ENCODE measurements around the gene BANK1.

Gene BANK1

DNA sequence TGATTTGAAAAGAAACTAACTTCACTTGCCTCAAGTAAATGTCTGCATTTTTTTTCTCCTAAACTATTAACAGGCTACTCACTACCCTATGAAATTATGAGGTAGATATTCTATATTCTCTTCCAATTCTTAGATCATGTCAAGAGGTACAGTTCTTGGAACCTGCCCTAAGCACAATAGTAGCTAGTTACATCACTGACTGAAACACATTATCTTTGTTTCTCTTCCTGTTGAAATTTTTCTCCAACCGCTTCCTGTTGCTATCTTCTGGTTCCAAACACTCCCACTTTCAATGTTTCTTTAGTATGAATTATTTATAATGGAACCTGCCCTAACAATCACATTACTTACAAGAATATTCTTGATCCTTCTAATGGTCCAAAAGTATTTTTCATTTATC is 5.0 kb upstream of the BANK1 start:
- H3K27me3 ChIP-seq (ENCODE audit: low read depth, low read length) = no peaks in the 10 kb centered on the region
- H3K4me3 ChIP-seq (ENCODE audit: low read depth in 1 of 2, low read length in 2 of 2) = no peak overlapping the region
- no peaks in the 10 kb centered on the region for H3K4me1 ChIP-seq (ENCODE audit: control insufficient read depth in 1 of 2, insufficient read depth in 2 of 2, low read length in 2 of 2)
- no peaks in the 10 kb centered on the region for H3K36me3 ChIP-seq (ENCODE audit: control insufficient read depth in 1 of 2, insufficient read depth in 2 of 2, low read length in 2 of 2)
- no peaks in the 10 kb centered on the region for H3K9me3 ChIP-seq (ENCODE audit: control insufficient read depth in 1 of 2, low read length in 2 of 2)
- H3K27ac ChIP-seq (ENCODE audit: low read length) = no peak overlapping the region

DNA sequence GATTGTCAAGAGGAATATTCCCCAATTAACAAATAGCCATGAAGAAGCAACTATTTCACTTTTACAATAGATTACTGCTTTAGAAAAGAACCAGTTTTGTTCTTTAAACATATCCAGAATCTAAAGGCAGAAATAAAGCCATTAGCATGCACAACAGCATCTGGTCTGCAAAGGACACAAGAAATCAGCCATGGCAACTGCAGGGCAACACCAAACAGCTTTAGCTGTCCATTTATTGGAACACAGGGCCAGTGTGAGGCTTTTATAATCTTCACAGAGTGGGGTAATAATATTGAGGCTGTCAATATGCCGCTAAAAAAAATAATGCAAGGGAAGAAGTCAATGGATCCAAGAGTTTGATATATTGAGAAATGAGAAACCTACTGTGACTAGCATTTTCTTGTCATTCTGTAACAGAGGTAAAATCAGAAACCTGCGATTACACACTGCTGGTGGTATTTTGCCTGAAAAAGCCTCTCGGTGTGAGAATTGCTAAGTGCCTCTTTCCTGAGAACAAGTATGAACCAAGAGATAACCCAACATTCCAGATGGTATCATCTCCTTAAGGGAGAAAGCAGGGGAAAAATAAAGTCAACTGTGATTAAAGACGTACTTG is 2.7 kb upstream of the BANK1 start:
- no peaks in the 10 kb centered on the region for H3K27me3 ChIP-seq (ENCODE audit: low read depth, low read length)
- H3K36me3 ChIP-seq (ENCODE audit: control insufficient read depth in 1 of 2, insufficient read depth in 2 of 2, low read length in 2 of 2) = no peaks in the 10 kb centered on the region
- H3K9me3 ChIP-seq (ENCODE audit: control insufficient read depth in 1 of 2, low read length in 2 of 2) = no peaks in the 10 kb centered on the region
- no peaks in the 10 kb centered on the region for H3K4me1 ChIP-seq (ENCODE audit: control insufficient read depth in 1 of 2, insufficient read depth in 2 of 2, low read length in 2 of 2)
- H3K4me3 ChIP-seq (ENCODE audit: low read depth in 1 of 2, low read length in 2 of 2) = no peak overlapping the region
- H3K27ac ChIP-seq (ENCODE audit: low read length) = no peak overlapping the region

DNA sequence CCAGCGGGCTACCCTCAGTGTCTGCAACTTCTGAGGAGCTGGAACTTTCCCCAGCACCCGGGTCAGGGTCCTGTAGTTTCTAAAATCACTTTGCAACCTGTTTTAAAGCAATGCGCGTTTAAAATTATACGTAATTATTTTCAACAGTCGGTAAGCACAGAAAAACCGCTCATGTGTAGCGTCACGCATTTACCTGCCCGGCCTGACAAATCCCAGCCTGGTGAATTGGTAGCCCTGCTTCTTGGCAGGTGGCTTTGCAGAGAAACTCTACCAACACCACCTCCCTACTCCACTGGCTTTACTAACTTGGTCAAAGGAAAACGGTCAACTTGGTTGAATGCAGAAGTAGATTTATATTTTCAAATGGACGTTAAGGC is 640 bp downstream of the BANK1 start:
- Histone ChIP-seq H3K27ac (ENCODE audit: low read length) (no peak overlapping the region), H3K27me3 (ENCODE audit: low read depth, low read length) (no peaks in the 10 kb centered on the region), H3K9me3 (ENCODE audit: control insufficient read depth in 1 of 2, low read length in 2 of 2) (no peaks in the 10 kb centered on the region), H3K4me1 (ENCODE audit: control insufficient read depth in 1 of 2, insufficient read depth in 2 of 2, low read length in 2 of 2) (no peaks in the 10 kb centered on the region), H3K36me3 (ENCODE audit: control insufficient read depth in 1 of 2, insufficient read depth in 2 of 2, low read length in 2 of 2) (no peaks in the 10 kb centered on the region), H3K4me3 (ENCODE audit: low read depth in 1 of 2, low read length in 2 of 2) (peak overlapping the region; percentile 56 to 82)

DNA sequence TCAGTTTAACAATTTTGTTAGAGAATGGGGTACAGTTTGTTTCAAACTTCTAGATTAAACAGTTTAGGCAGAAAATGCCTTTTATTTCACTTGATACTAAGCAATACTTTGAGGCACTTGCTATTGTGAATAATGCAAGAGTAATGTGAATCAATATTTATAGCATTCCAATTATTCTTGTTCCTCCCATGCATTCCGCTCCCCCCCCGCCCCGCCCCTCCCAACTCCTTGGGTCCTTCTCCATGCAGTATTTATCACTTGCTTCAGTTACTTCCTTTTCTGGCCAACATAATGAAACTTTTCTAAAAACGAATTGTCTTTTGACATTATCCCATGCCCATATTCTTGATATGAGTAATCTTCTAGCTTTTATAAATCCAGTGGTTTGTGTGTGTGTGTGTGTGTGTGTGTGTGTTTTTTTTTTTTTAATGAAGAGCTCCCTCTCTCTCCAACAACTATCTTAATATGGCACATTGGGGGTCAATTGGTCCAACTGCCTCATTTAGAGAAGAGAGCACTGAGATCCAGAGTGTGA is 1.6 kb downstream of the BANK1 start:
- no peaks in the 10 kb centered on the region for H3K4me1 ChIP-seq (ENCODE audit: control insufficient read depth in 1 of 2, insufficient read depth in 2 of 2, low read length in 2 of 2)
- H3K36me3 ChIP-seq (ENCODE audit: control insufficient read depth in 1 of 2, insufficient read depth in 2 of 2, low read length in 2 of 2) = no peaks in the 10 kb centered on the region
- no peaks in the 10 kb centered on the region for H3K9me3 ChIP-seq (ENCODE audit: control insufficient read depth in 1 of 2, low read length in 2 of 2)
- H3K27me3 ChIP-seq (ENCODE audit: low read depth, low read length) = no peaks in the 10 kb centered on the region
- no peak overlapping the region for H3K4me3 ChIP-seq (ENCODE audit: low read depth in 1 of 2, low read length in 2 of 2)
- H3K27ac ChIP-seq (ENCODE audit: low read length) = no peak overlapping the region

DNA sequence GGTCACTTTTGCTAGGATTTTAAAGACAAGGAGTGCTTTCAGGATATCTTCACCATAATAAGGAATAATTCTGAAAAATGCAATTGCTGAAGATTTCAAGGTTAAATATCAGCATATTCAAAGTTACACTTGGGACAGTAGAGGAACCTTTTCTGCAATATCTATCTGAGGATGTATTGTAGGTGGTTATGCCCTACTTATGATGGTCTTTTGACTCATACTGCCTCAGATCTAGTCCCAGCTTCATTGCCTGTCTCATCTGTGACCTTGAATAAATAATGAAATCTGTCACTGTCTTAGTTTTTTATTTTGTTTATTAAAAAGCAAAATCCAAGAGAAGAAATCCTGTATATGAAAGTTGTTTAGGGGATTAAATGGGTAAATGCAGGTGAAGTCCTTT is 2.9 kb downstream of the BANK1 start:
- Histone ChIP-seq H3K27ac (ENCODE audit: low read length) (no peak overlapping the region), H3K36me3 (ENCODE audit: control insufficient read depth in 1 of 2, insufficient read depth in 2 of 2, low read length in 2 of 2) (no peaks in the 10 kb centered on the region), H3K4me3 (ENCODE audit: low read depth in 1 of 2, low read length in 2 of 2) (no peak overlapping the region), H3K4me1 (ENCODE audit: control insufficient read depth in 1 of 2, insufficient read depth in 2 of 2, low read length in 2 of 2) (no peaks in the 10 kb centered on the region), H3K27me3 (ENCODE audit: low read depth, low read length) (no peaks in the 10 kb centered on the region), H3K9me3 (ENCODE audit: control insufficient read depth in 1 of 2, low read length in 2 of 2) (no peaks in the 10 kb centered on the region)

DNA sequence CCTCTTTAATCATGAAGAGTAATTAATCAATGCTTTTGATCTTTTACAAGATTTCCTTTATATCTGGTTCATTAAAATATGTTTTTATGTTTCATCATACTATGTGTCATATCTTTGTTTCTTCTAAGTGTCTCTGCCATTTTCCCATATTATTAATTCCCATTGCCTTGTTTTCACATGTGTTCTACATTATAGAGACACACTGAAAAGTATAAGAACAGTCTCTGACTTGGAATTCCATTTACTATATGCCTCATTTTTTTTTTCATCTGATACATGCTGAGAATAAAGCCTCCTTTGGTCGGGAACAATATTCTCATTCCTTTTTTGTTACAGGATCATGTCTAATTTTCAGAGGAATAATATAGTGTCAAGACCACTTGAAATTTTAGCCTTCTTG is 4.3 kb downstream of the BANK1 start:
- Histone ChIP-seq H3K4me3 (ENCODE audit: low read depth in 1 of 2, low read length in 2 of 2) (no peak overlapping the region), H3K36me3 (ENCODE audit: control insufficient read depth in 1 of 2, insufficient read depth in 2 of 2, low read length in 2 of 2) (no peaks in the 10 kb centered on the region), H3K9me3 (ENCODE audit: control insufficient read depth in 1 of 2, low read length in 2 of 2) (no peaks in the 10 kb centered on the region), H3K27ac (ENCODE audit: low read length) (no peak overlapping the region), H3K4me1 (ENCODE audit: control insufficient read depth in 1 of 2, insufficient read depth in 2 of 2, low read length in 2 of 2) (no peaks in the 10 kb centered on the region), H3K27me3 (ENCODE audit: low read depth, low read length) (no peaks in the 10 kb centered on the region)

DNA sequence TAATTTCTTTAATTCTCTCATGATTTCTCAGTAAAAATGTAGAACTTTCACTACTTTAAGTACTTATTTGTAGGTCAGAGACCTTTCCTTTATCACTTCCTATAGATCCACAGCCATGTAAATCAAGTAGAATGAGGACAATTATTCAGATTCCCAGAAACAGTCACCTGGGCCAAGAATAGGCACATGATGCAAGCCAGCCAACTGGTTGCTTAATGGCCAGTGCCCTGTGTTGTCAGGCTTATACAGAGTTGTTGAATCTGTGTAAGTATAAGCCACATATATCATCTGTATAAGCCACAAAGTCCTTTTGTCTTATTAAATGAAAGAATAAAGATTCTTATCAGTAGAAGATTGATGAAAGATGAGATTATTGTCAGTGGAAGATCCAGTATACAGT is 5.2 kb downstream of the BANK1 start:
- Histone ChIP-seq H3K4me3 (ENCODE audit: low read depth in 1 of 2, low read length in 2 of 2) (no peak overlapping the region), H3K27me3 (ENCODE audit: low read depth, low read length) (no peaks in the 10 kb centered on the region), H3K9me3 (ENCODE audit: control insufficient read depth in 1 of 2, low read length in 2 of 2) (no peaks in the 10 kb centered on the region), H3K27ac (ENCODE audit: low read length) (no peak overlapping the region), H3K36me3 (ENCODE audit: control insufficient read depth in 1 of 2, insufficient read depth in 2 of 2, low read length in 2 of 2) (no peaks in the 10 kb centered on the region), H3K4me1 (ENCODE audit: control insufficient read depth in 1 of 2, insufficient read depth in 2 of 2, low read length in 2 of 2) (no peaks in the 10 kb centered on the region)

- Histone ChIP-seq H3K36me3 (ENCODE audit: control insufficient read depth in 1 of 2, insufficient read depth in 2 of 2, low read length in 2 of 2) (no peaks in the 10 kb centered on the region), H3K9me3 (ENCODE audit: control insufficient read depth in 1 of 2, low read length in 2 of 2) (no peaks in the 10 kb centered on the region), H3K27ac (ENCODE audit: low read length) (no peak overlapping the region)
These were observed 11.4 kb downstream of the BANK1 start for GRCh38 chr4:101801958-101802357.

DNA sequence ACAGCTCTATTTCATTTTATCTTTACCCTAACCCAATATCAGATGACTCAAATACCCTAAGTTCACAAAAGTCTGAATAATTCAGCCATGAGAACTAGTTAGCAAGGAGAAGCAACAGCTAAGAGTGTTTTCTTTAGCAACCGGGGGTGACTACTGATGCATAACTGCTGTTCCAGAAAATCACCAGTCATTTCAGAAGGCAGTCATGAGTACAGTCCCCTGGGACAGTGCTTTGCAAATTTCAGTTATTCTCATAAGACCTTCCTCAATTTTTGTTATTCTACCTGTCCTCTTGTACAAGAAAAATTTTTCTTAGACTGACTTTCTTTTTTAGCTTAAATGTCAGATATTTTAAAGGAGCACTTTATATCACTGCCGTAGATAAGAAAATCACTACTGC is 16.4 kb downstream of the BANK1 start:
- Histone ChIP-seq H3K4me1 (ENCODE audit: control insufficient read depth in 1 of 2, insufficient read depth in 2 of 2, low read length in 2 of 2) (no peaks in the 10 kb centered on the region), H3K27ac (ENCODE audit: low read length) (no peak overlapping the region), H3K27me3 (ENCODE audit: low read depth, low read length) (no peaks in the 10 kb centered on the region), H3K9me3 (ENCODE audit: control insufficient read depth in 1 of 2, low read length in 2 of 2) (no peaks in the 10 kb centered on the region), H3K4me3 (ENCODE audit: low read depth in 1 of 2, low read length in 2 of 2) (no peak overlapping the region), H3K36me3 (ENCODE audit: control insufficient read depth in 1 of 2, insufficient read depth in 2 of 2, low read length in 2 of 2) (no peaks in the 10 kb centered on the region)

More at GRCh38 chr4:101801958-101802357, 11.4 kb downstream of the BANK1 start:
- Histone ChIP-seq H3K4me1 (ENCODE audit: control insufficient read depth in 1 of 2, insufficient read depth in 2 of 2, low read length in 2 of 2) (no peaks in the 10 kb centered on the region), H3K27me3 (ENCODE audit: low read depth, low read length) (no peaks in the 10 kb centered on the region), H3K4me3 (ENCODE audit: low read depth in 1 of 2, low read length in 2 of 2) (no peak overlapping the region)

DNA sequence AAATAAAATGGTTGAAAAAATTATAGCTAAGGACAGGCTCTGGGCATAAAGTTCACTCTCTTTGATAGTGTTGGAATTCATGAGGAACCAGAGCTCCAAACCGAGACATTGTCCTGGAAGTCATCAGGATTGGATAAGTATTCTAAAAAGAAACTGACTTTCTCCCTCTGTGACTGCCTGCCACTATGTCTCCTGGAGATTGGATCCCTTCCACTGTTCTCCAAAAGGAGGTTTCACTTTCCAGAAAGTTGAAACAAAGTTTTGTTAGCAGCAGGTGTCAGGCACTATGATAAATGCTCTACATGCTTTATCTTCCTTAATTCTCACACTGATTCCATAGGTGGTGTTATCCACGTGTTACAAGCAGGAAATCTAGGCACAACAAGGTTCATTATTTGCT is 16.8 kb downstream of the BANK1 start:
- H3K4me3 ChIP-seq (ENCODE audit: low read depth in 1 of 2, low read length in 2 of 2) = no peak overlapping the region

GRCh38 chr4:101813604-101814003 is 23.1 kb downstream of the BANK1 start:
- Histone ChIP-seq H3K27me3 (ENCODE audit: low read depth, low read length) (no peaks in the 10 kb centered on the region), H3K27ac (ENCODE audit: low read length) (no peak overlapping the region)

More for the DNA sequence above, 16.8 kb downstream of the BANK1 start:
- no peaks in the 10 kb centered on the region for H3K36me3 ChIP-seq (ENCODE audit: control insufficient read depth in 1 of 2, insufficient read depth in 2 of 2, low read length in 2 of 2)
- no peaks in the 10 kb centered on the region for H3K4me1 ChIP-seq (ENCODE audit: control insufficient read depth in 1 of 2, insufficient read depth in 2 of 2, low read length in 2 of 2)
- H3K9me3 ChIP-seq (ENCODE audit: control insufficient read depth in 1 of 2, low read length in 2 of 2) = no peaks in the 10 kb centered on the region
- H3K27me3 ChIP-seq (ENCODE audit: low read depth, low read length) = no peaks in the 10 kb centered on the region
- no peak overlapping the region for H3K27ac ChIP-seq (ENCODE audit: low read length)

GRCh38 chr4:101818362-101818761 is 27.8 kb downstream of the BANK1 start:
- Histone ChIP-seq H3K36me3 (ENCODE audit: control insufficient read depth in 1 of 2, insufficient read depth in 2 of 2, low read length in 2 of 2) (no peaks in the 10 kb centered on the region), H3K4me1 (ENCODE audit: control insufficient read depth in 1 of 2, insufficient read depth in 2 of 2, low read length in 2 of 2) (no peaks in the 10 kb centered on the region), H3K9me3 (ENCODE audit: control insufficient read depth in 1 of 2, low read length in 2 of 2) (no peaks in the 10 kb centered on the region), H3K27ac (ENCODE audit: low read length) (no peak overlapping the region), H3K27me3 (ENCODE audit: low read depth, low read length) (no peaks in the 10 kb centered on the region), H3K4me3 (ENCODE audit: low read depth in 1 of 2, low read length in 2 of 2) (no peak overlapping the region)

More at GRCh38 chr4:101813604-101814003, 23.1 kb downstream of the BANK1 start:
- Histone ChIP-seq H3K4me3 (ENCODE audit: low read depth in 1 of 2, low read length in 2 of 2) (no peak overlapping the region), H3K4me1 (ENCODE audit: control insufficient read depth in 1 of 2, insufficient read depth in 2 of 2, low read length in 2 of 2) (no peaks in the 10 kb centered on the region), H3K9me3 (ENCODE audit: control insufficient read depth in 1 of 2, low read length in 2 of 2) (no peaks in the 10 kb centered on the region), H3K36me3 (ENCODE audit: control insufficient read depth in 1 of 2, insufficient read depth in 2 of 2, low read length in 2 of 2) (no peaks in the 10 kb centered on the region)
